Smooth muscle cell of trachea (primary cell): Measurements from ENCODE around the gene CKLF. TPM values are rescaled to one million over a fixed set of nuclear protein-coding genes. Genes with fewer than 3 reads are reported as not detected.

Experiments
- total RNA-seq: library from RNA; depleted of rRNA; stranded (reverse); fragments of >200 nt; gene quantifications from 2 replicates; pipeline ENCODE4 v1.2.1, GENCODE V29; 2014

The CKLF gene
- total RNA-seq, result 27.6 and 56.9 TPM in 2 replicates

GRCh38 chr16:66552286-66553177 lies at the start of gene CKLF:
Gene CKLF, plus strand, starts transcription at chr16:66552576. Its CDS starts 140 bp downstream, at chr16:66552716.

GRCh38 chr16:66549284-66550131 lies 2.9 kb upstream of the CKLF start, which contains the start of gene TK2:
Gene TK2, minus strand, starts transcription at chr16:66550122. Its CDS starts 61 bp downstream, at chr16:66550061.

GRCh38 chr16:66566051-66566901 lies 13.9 kb downstream of the CKLF start, which contains the start of gene CMTM1:
Gene CMTM1, plus strand, starts transcription at chr16:66566439. Its CDS starts 75 bp downstream, at chr16:66566514.

GRCh38 chr16:66578651-66579531 lies 26.5 kb downstream of the CKLF start, which contains the start of gene CMTM2:
Gene CMTM2, plus strand, starts transcription at chr16:66579463. Its CDS starts 145 bp downstream, at chr16:66579608.

GRCh38 chr16:66604376-66605176 lies 52.2 kb downstream of the CKLF start, which contains the start of gene CMTM3:
Gene CMTM3, plus strand, starts transcription at chr16:66604704. Its CDS starts 102 bp downstream, at chr16:66604806.

Other genes with a start within 250 kb of the CKLF start
- 1.5 TPM in 1 of 2 replicates, not detected in the other for gene CDH5, start 185.9 kb upstream of the CKLF start, total RNA-seq
- not detected in 2 replicates for gene BEAN1, start 125.3 kb upstream of the CKLF start, total RNA-seq
- gene TK2, start 2.5 kb upstream of the CKLF start, total RNA-seq, result 54.0 and 69.5 TPM in 2 replicates
- 0.44 and 2.0 TPM in 2 replicates for gene CMTM1, start 13.9 kb downstream of the CKLF start, total RNA-seq
- not detected in 2 replicates for gene CMTM2, start 26.9 kb downstream of the CKLF start, total RNA-seq
- 7.1 and 12.2 TPM in 2 replicates for gene CMTM3, start 52.1 kb downstream of the CKLF start, total RNA-seq
- 7.7 and 8.9 TPM in 2 replicates for gene CMTM4, start 144.2 kb downstream of the CKLF start, total RNA-seq
- 179 and 194 TPM in 2 replicates for gene DYNC1LI2, start 199.0 kb downstream of the CKLF start, total RNA-seq
- not detected in 2 replicates for gene TERB1, start 249.0 kb downstream of the CKLF start, total RNA-seq